Osteoblast (primary cell): ENCODE data around the gene SCMH1. TPM values are rescaled to one million over a fixed set of nuclear protein-coding genes. Genes with fewer than 3 reads are reported as not detected.
"Not testable (repeated sequence)": the region's sequence is repeated elsewhere in the genome, so short reads cannot be mapped to it uniquely, and the experiment has no call there.

ENCODE experiments used
- DNase-seq: peaks from one replicate; pipeline ENCODE4 v3.0.0; 2011; ENCODE audit warnings: low spot score, mixed read lengths; ENCODE audit not compliant: insufficient read length; ENCODE audit errors: missing footprints
- H2AFZ ChIP-seq: 2 replicates; pipeline ENCODE4 v1.6.0; 2011; ENCODE audit warnings: mild to moderate bottlenecking, low read length
- H3K27ac ChIP-seq: 2 replicates; pipeline ENCODE4 v1.5.1; 2011; ENCODE audit warnings: mild to moderate bottlenecking, low read depth, low read length, moderate library complexity
- H3K27me3 ChIP-seq: 2 replicates; pipeline ENCODE4 v1.6.0; 2012; ENCODE audit warnings: mild to moderate bottlenecking, control low read depth, inconsistent platforms, low read length, moderate library complexity; ENCODE audit not compliant: insufficient read depth
- H3K36me3 ChIP-seq: 2 replicates; pipeline ENCODE4 v1.5.1; 2011; ENCODE audit warnings: mild to moderate bottlenecking, low read length, control low read depth, moderate library complexity; ENCODE audit not compliant: insufficient read depth
- H3K4me1 ChIP-seq: 2 replicates; pipeline ENCODE4 v1.5.1; 2011; ENCODE audit warnings: mild to moderate bottlenecking, low read length, control low read depth, moderate library complexity; ENCODE audit not compliant: insufficient read depth
- H3K4me2 ChIP-seq: 2 replicates; pipeline ENCODE4 v1.6.0; 2011; ENCODE audit warnings: mild to moderate bottlenecking, low read length; ENCODE audit not compliant: insufficient read depth
- H3K4me3 ChIP-seq: fragments of 200-600 bp; sonication (generic); 3 replicates; pipeline ENCODE4 v1.5.1; 2012; ENCODE audit warnings: mild to moderate bottlenecking, low read length, inconsistent platforms; ENCODE audit not compliant: insufficient read depth
- H3K79me2 ChIP-seq: 2 replicates; pipeline ENCODE4 v1.6.0; 2012; ENCODE audit warnings: mild to moderate bottlenecking, low read length, control low read depth, inconsistent platforms; ENCODE audit not compliant: insufficient read depth
- H3K9me3 ChIP-seq: 2 replicates; pipeline ENCODE4 v1.5.1; 2011; ENCODE audit warnings: low read depth, low read length, control low read depth
- H4K20me1 ChIP-seq: 2 replicates; pipeline ENCODE4 v1.6.0; 2012; ENCODE audit warnings: mild to moderate bottlenecking, low read length, control low read depth; ENCODE audit not compliant: insufficient read depth
- total RNA-seq: library from RNA; depleted of rRNA; stranded (reverse); fragments of >200 nt; gene quantifications from 2 replicates; pipeline ENCODE4 v1.2.3, GENCODE V29; 2012
- TF ChIP-seq, protein P1 (sequence below): IDR thresholded peaks from 2 replicates; pipeline ENCODE4 v1.5.1; 2011; ENCODE audit warnings: mild to moderate bottlenecking, low read depth, low read length, moderate library complexity; ENCODE audit errors: extremely low read depth

Gene SCMH1
- total RNA-seq, 1 donor: 33.7 TPM

DNA sequence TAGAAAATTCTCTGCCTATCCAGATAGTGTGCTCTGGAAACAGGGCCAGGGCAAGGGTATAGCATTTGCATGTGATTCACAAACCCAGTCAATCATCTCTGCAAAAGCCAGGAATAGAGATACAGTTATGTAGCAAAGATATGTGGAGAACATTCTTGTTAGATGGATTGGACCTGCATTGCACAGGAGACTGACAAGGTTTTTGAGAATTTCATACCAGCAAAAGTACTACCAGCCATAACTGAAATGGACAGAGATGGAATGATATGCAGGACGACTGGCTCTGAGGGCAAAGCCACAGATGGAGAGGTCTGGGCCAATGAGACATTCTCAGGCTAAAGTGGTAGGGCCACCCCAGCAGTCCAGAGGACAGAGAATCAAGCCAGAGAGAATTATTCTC lies 24.7 kb downstream of the SCMH1 start:
- no peaks in the 10 kb centered on the region for H3K9me3 ChIP-seq
- H3K36me3 ChIP-seq: peaks cover 3% of the 10 kb centered on the region
- H3K4me2 ChIP-seq: no peak overlapping the region
- H3K27ac ChIP-seq: no peak overlapping the region
- H3K27me3 ChIP-seq: no peaks in the 10 kb centered on the region
- peaks cover 54% of the 10 kb centered on the region for H3K79me2 ChIP-seq
- H2AFZ ChIP-seq: no peak overlapping the region
- no peak overlapping the region for H3K4me3 ChIP-seq
- H3K4me1 ChIP-seq: no peaks in the 10 kb centered on the region
- H4K20me1 ChIP-seq: peaks cover 6% of the 10 kb centered on the region
- TF ChIP-seq, protein P1, sequence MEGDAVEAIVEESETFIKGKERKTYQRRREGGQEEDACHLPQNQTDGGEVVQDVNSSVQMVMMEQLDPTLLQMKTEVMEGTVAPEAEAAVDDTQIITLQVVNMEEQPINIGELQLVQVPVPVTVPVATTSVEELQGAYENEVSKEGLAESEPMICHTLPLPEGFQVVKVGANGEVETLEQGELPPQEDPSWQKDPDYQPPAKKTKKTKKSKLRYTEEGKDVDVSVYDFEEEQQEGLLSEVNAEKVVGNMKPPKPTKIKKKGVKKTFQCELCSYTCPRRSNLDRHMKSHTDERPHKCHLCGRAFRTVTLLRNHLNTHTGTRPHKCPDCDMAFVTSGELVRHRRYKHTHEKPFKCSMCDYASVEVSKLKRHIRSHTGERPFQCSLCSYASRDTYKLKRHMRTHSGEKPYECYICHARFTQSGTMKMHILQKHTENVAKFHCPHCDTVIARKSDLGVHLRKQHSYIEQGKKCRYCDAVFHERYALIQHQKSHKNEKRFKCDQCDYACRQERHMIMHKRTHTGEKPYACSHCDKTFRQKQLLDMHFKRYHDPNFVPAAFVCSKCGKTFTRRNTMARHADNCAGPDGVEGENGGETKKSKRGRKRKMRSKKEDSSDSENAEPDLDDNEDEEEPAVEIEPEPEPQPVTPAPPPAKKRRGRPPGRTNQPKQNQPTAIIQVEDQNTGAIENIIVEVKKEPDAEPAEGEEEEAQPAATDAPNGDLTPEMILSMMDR: no peak
- no peak for DNase-seq

- no peaks in the 10 kb centered on the region for H3K4me1 ChIP-seq
- no peak for DNase-seq
- peaks cover 51% of the 10 kb centered on the region for H3K79me2 ChIP-seq
- H3K4me2 ChIP-seq: no peak overlapping the region
- no peaks in the 10 kb centered on the region for H3K9me3 ChIP-seq
- no peak overlapping the region for H2AFZ ChIP-seq
- H3K4me3 ChIP-seq: no peak overlapping the region
- H3K36me3 ChIP-seq: peaks cover 3% of the 10 kb centered on the region
- H3K27me3 ChIP-seq: no peaks in the 10 kb centered on the region
- H4K20me1 ChIP-seq: peaks cover 4% of the 10 kb centered on the region
- TF ChIP-seq, protein P1: no peak
- H3K27ac ChIP-seq: no peak overlapping the region
Observed at GRCh38 chr1:41215623-41216022, 26.5 kb downstream of the SCMH1 start.

DNA sequence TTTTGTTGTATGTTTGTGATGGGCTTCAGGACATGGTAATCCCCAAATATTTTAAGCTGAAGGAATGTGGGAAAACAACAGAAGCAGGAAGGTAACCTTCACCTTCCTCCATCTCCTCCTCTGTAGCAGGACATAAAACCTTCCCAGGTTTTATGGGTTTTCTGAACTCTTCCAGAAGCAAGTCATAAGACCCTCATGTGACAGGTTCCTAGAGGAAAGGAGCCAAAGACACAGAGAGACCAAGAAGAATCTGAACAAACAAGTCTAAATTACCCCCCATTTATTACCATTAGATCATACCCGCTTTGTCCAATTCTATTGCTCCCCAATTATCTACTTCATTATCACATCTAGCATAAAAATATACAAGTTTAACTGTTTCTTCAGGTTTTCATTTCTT lies 28.8 kb downstream of the SCMH1 start:
- no peaks in the 10 kb centered on the region for H3K27me3 ChIP-seq
- H3K4me1 ChIP-seq: no peaks in the 10 kb centered on the region
- no peaks in the 10 kb centered on the region for H3K9me3 ChIP-seq
- H3K36me3 ChIP-seq: no peaks in the 10 kb centered on the region
- H4K20me1 ChIP-seq: no peaks in the 10 kb centered on the region
- no peak overlapping the region for H3K4me2 ChIP-seq
- no peak overlapping the region for H3K4me3 ChIP-seq
- peaks cover 40% of the 10 kb centered on the region for H3K79me2 ChIP-seq
- no peak overlapping the region for H3K27ac ChIP-seq
- DNase-seq: no peak
- TF ChIP-seq, protein P1: no peak
- no peak overlapping the region for H2AFZ ChIP-seq

GRCh38 chr1:41211608-41212007 lies 30.5 kb downstream of the SCMH1 start:
- H4K20me1 ChIP-seq, H3K4me3 ChIP-seq, H3K4me1 ChIP-seq, DNase-seq, H3K9me3 ChIP-seq, H3K27me3 ChIP-seq, H3K27ac ChIP-seq, H3K36me3 ChIP-seq, H2AFZ ChIP-seq, H3K4me2 ChIP-seq: not testable (repeated sequence)
- peaks cover 33% of the 10 kb centered on the region for H3K79me2 ChIP-seq

- H3K27me3 ChIP-seq, H3K4me2 ChIP-seq, H3K36me3 ChIP-seq, H4K20me1 ChIP-seq, H3K4me3 ChIP-seq, H3K27ac ChIP-seq, DNase-seq, H3K9me3 ChIP-seq, H2AFZ ChIP-seq, H3K4me1 ChIP-seq: not testable (repeated sequence)
- peaks cover 29% of the 10 kb centered on the region for H3K79me2 ChIP-seq
Observed at GRCh38 chr1:41207053-41207452, 35.1 kb downstream of the SCMH1 start.
